ENCODE measurements around the gene SPRR2F. TPM values are rescaled to one million over a fixed set of nuclear protein-coding genes. Genes with fewer than 3 reads are reported as not detected.

The SPRR2F gene
- total RNA-seq, 1 donor from 2014 or later = not detected

DNA sequence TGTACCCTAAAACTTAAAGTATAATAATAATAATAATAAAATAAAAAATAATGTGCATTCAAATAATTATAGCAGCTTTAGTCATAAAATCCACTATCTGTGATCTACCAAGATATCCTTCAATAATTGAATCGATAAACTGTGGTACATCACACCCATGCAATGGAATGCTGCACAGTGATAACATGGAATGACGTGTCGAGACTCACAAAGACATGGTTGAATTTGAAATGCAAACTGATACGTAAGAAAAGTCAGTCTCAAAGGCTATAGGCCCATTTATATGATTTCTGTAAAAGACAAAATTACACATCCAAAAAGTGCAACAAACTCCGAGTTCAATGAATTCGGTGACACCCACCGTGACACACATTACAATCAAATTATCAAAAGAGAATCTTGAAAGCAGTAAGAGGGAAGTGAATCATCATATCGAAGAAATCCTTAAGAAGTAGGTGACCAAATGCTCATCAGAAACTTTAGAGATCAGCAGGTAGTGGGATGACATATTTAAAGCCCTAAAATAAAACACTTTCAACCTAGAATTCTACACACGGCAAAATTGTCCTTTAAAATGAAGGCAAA, 13.8 kb downstream of the SPRR2F start:
- Mint-ChIP-seq H3K9me3 (ENCODE audit: low read depth) (no peaks in the 10 kb centered on the region), H3K4me3 (ENCODE audit: unreplicated experiment) (no peak overlapping the region), H3K4me1 (ENCODE audit: low read depth) (no peaks in the 10 kb centered on the region), H3K27ac (ENCODE audit: unreplicated experiment) (no peak overlapping the region), H3K36me3 (ENCODE audit: low read depth) (no peaks in the 10 kb centered on the region), H3K27me3 (ENCODE audit: low read depth) (no peaks in the 10 kb centered on the region)
- no peak for DNase-seq (ENCODE audit: low spot score)
- TF ChIP-seq, protein P1, sequence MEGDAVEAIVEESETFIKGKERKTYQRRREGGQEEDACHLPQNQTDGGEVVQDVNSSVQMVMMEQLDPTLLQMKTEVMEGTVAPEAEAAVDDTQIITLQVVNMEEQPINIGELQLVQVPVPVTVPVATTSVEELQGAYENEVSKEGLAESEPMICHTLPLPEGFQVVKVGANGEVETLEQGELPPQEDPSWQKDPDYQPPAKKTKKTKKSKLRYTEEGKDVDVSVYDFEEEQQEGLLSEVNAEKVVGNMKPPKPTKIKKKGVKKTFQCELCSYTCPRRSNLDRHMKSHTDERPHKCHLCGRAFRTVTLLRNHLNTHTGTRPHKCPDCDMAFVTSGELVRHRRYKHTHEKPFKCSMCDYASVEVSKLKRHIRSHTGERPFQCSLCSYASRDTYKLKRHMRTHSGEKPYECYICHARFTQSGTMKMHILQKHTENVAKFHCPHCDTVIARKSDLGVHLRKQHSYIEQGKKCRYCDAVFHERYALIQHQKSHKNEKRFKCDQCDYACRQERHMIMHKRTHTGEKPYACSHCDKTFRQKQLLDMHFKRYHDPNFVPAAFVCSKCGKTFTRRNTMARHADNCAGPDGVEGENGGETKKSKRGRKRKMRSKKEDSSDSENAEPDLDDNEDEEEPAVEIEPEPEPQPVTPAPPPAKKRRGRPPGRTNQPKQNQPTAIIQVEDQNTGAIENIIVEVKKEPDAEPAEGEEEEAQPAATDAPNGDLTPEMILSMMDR (IDR thresholded peaks at IDR 0.05) = no peak

DNA sequence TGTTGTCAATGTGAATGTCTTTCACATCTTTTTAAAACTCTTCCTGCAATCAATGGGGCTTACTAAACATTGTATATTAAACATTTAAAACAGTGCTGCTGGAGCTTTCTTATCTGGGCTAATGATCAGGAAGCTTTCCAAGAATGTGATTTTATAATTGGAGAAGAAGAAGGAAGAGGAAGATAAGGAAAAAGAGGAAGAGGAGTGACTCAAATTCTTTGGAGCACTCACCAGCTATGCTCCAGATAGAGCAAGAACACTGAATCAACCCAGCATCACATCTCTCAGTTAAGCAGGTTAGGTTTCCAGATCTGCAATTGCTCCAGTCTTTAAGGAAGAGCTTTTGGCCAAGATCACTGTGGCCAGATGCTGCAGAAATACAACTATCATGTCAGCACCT, 17.6 kb downstream of the SPRR2F start:
- no peaks in the 10 kb centered on the region for H3K27me3 Mint-ChIP-seq (ENCODE audit: low read depth)
- H3K36me3 Mint-ChIP-seq (ENCODE audit: low read depth) = no peaks in the 10 kb centered on the region
- H3K27ac Mint-ChIP-seq (ENCODE audit: unreplicated experiment) = no peak overlapping the region
- H3K4me3 Mint-ChIP-seq (ENCODE audit: unreplicated experiment) = no peak overlapping the region
- H3K9me3 Mint-ChIP-seq (ENCODE audit: low read depth) = no peaks in the 10 kb centered on the region
- no peaks in the 10 kb centered on the region for H3K4me1 Mint-ChIP-seq (ENCODE audit: low read depth)
- DNase-seq (ENCODE audit: low spot score) = no peak
- TF ChIP-seq, protein P1 (IDR thresholded peaks at IDR 0.05) = no peak

DNA sequence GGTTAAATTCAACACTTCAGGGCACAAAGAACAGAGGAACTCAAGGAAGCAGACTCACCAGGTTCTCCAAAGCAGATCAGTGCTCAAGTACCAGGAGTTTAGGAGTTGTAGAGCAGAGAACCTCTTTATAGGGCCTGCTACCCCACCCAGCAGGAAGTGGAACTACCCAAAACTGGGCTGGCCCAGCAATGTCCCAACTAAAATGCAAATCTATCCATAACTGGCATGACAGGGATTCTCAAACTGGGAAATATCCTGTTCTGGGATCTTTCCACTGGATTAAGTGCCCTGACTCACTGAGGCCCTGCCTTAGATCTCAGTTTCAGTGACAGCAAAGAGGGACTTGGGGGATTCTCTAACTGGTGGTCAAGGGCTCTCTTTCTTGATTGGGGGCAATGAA, 18.9 kb downstream of the SPRR2F start, which contains the start of gene SPRR2E:
Gene SPRR2E (minus strand): TSS at position 101 of the 400 bp plus-strand sequence. CDS start 775 bp downstream, outside the sequence.
- peaks cover 6% of the 10 kb centered on the region for H3K9me3 Mint-ChIP-seq (ENCODE audit: low read depth)
- no peak within 1 kb of the TSS for H3K27ac Mint-ChIP-seq (ENCODE audit: unreplicated experiment)
- TF ChIP-seq, protein P1 (IDR thresholded peaks at IDR 0.05) = no peak
- no peak for DNase-seq (ENCODE audit: low spot score)
- H3K36me3 Mint-ChIP-seq (ENCODE audit: low read depth) = no peaks in the 10 kb centered on the region
- H3K4me3 Mint-ChIP-seq (ENCODE audit: unreplicated experiment) = no peak within 1 kb of the TSS
- H3K27me3 Mint-ChIP-seq (ENCODE audit: low read depth) = no peaks in the 10 kb centered on the region
- H3K4me1 Mint-ChIP-seq (ENCODE audit: low read depth) = no peaks in the 10 kb centered on the region

DNA sequence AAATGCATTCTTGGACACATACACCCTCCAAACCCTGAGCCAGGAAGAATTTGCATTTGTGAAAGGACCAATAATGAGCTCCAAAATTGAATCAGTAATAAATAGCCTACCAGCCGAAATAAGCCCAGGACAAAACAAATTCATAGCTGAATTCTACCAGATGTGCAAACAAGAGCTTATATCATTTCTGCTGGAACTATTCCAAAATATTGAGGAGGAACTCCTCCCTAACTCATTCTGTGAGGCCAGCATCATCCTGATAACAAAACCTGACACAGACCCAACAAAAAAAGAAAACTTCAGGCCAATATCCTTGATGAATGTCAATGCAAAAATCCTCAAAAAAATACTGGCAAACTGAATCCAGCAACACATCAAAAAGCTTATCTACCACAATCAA, 25.7 kb downstream of the SPRR2F start:
- H3K27me3 Mint-ChIP-seq (ENCODE audit: low read depth) = no peaks in the 10 kb centered on the region
- H3K4me1 Mint-ChIP-seq (ENCODE audit: low read depth) = no peaks in the 10 kb centered on the region
- TF ChIP-seq, protein P1 (IDR thresholded peaks at IDR 0.05) = no peak
- peaks cover 11% of the 10 kb centered on the region for H3K9me3 Mint-ChIP-seq (ENCODE audit: low read depth)
- H3K27ac Mint-ChIP-seq (ENCODE audit: unreplicated experiment) = no peak overlapping the region
- no peak for DNase-seq (ENCODE audit: low spot score)
- no peaks in the 10 kb centered on the region for H3K36me3 Mint-ChIP-seq (ENCODE audit: low read depth)
- no peak overlapping the region for H3K4me3 Mint-ChIP-seq (ENCODE audit: unreplicated experiment)

- H3K4me1 Mint-ChIP-seq (ENCODE audit: low read depth) = no peaks in the 10 kb centered on the region
- H3K27me3 Mint-ChIP-seq (ENCODE audit: low read depth) = no peaks in the 10 kb centered on the region
- TF ChIP-seq, protein P1 (IDR thresholded peaks at IDR 0.05) = no peak
- peaks cover 19% of the 10 kb centered on the region for H3K9me3 Mint-ChIP-seq (ENCODE audit: low read depth)
- no peak overlapping the region for H3K27ac Mint-ChIP-seq (ENCODE audit: unreplicated experiment)
- no peak overlapping the region for H3K4me3 Mint-ChIP-seq (ENCODE audit: unreplicated experiment)
- no peak for DNase-seq (ENCODE audit: low spot score)
- no peaks in the 10 kb centered on the region for H3K36me3 Mint-ChIP-seq (ENCODE audit: low read depth)
Measured at GRCh38 chr1:153081736-153082135, 31.6 kb downstream of the SPRR2F start.
